ENCODE measurements around the gene MDGA2. TPM values are rescaled to one million over a fixed set of nuclear protein-coding genes. Genes with fewer than 3 reads are reported as not detected.

Gene MDGA2
- total and polyA plus RNA-seq, 2 of the 8 experiments (the other 6 are each of a cell fraction or from before 2014, with no cell fraction given), result 0.11 to 0.69 TPM

DNA sequence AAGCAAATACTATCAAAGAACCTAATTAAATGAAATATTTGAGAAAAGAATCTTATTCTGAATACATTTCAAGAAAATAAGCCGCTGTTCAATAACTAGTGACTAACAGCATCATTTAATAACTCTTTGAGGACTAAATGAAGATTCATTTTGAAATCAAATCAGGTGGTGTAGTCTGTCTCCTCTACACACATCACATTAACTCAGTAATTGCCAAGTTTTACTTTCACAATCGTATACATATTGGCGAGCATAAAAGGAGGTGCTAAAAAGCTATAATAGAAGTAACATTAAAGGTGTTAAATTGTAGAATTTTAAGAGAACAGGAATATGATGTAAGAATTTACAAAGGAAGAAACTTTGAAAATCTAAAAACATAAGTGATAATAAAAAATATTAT is 185.1 kb downstream of the MDGA2 start (continued):
- TF ChIP-seq RNF2 (IDR thresholded peaks at IDR 0.05; ENCODE audit: borderline replicate concordance, low read depth, low read length, missing control alignments, poor library complexity, severe bottlenecking), result no peak
- TF ChIP-seq, protein P1, sequence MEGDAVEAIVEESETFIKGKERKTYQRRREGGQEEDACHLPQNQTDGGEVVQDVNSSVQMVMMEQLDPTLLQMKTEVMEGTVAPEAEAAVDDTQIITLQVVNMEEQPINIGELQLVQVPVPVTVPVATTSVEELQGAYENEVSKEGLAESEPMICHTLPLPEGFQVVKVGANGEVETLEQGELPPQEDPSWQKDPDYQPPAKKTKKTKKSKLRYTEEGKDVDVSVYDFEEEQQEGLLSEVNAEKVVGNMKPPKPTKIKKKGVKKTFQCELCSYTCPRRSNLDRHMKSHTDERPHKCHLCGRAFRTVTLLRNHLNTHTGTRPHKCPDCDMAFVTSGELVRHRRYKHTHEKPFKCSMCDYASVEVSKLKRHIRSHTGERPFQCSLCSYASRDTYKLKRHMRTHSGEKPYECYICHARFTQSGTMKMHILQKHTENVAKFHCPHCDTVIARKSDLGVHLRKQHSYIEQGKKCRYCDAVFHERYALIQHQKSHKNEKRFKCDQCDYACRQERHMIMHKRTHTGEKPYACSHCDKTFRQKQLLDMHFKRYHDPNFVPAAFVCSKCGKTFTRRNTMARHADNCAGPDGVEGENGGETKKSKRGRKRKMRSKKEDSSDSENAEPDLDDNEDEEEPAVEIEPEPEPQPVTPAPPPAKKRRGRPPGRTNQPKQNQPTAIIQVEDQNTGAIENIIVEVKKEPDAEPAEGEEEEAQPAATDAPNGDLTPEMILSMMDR (IDR thresholded peaks at IDR 0.05; ENCODE audit: control extremely low read depth in 1 of 3, insufficient read depth in 1 of 3, low read depth in 1 of 3, low read length in 3 of 3), result no peak
- no peak for TF ChIP-seq GTF2F1 (IDR thresholded peaks at IDR 0.05; ENCODE audit: borderline replicate concordance, low read depth, low read length)

All from H1 (cell line).